T-helper 2 cell (primary cell): Measurements from ENCODE around the gene CNTNAP4.

Source experiments
- DNase-seq, 5 experiments: peaks; one replicate each; pipeline versions ENCODE4 v3.0.0 to v3.0.0-alpha.2; 2012 to 2022

The CNTNAP4 gene

DNA sequence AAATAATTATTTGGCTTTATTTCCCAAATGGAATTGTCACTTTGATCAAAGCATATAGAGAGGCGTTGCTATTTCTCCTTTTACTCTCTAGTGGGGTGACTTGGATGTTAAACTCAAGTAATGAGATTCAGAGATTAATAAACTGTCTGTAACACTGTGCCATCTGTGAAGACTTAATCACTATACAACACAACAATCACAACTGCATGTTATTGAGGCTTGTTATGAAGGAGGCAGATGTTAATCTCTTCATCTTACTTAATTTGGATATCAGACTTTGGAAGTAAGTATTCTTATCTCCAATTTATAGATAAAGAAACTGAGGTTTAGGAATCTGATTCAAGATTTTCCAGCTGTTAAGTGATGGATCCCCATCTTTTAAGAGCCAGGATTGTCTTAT lies 132.5 kb downstream of the CNTNAP4 start:
- no peak for DNase-seq

DNA sequence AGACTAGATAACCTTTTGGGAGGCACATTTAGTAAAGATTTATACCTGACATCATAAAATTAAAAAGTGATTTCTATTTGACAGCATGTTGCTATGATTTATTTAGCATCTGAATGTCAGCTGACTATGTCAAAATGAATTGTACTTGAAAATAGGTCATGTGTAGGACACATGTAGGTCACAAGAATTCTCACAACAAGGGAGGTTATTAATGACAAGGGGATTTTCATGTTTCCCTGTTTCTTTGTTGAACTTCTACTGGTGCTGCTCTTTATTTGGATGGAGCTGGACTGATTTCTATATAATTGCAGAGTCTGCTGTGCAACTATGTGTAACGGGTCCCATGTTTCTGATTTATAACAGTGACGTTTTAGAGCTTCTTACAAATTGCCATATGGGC lies 144.4 kb downstream of the CNTNAP4 start:
- DNase-seq: no peak

DNA sequence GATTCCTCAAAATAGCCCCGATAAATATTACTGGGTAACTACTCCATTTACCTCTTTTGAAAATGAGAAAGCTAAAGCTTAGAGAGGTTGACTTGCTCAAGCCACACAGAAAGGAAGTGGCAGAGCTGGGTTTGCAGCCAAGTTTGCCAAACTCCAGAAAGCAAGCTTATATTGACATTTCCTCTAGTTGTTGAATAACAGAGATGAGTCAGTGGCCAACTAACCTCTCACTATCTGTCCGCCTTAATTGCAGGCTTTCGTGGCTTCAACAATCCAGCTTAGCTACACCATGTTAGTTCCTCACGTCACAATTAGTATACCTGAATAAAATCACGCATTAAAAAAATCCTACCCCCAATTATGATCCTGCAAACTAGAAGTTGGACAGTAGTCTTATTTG lies 151.7 kb downstream of the CNTNAP4 start:
- no peak for DNase-seq

DNA sequence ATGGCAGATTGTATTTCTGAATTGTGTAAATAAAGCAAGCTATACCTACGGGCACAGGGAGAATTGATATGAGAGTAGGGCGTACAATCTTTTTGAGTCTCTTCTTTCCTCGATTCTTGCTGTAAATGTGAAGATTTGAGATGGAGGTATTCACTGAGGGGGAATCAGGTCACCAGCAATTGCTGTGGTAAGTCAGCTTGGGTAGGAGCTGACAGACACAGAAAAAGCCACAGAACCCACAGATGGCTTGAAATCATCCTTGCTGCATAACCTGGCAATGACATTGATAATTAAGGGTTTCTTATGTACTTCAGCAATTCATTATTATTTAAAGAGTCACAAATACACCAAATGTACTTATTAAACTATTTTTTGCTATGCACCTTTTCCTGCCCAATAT lies 164.2 kb downstream of the CNTNAP4 start:
- no peak for DNase-seq

DNA sequence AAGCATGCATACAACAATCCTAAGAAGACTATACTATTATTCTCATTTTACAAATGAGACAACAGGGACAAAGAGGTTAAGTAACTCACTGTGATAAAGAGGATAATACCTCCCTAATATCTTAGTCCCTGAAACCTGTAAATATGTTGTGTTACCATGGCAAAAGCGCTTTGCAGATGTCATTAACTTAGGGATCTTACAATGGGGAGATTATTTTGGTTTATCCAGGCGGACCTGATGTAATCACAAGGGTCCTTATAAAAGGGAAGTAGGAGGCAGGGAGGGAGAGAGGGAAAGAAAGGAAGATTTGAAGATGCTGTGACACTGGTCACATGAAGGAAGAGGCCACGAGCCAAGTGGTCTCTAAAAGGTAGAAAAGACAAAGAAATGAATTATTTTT lies 164.7 kb downstream of the CNTNAP4 start:
- no peak for DNase-seq

DNA sequence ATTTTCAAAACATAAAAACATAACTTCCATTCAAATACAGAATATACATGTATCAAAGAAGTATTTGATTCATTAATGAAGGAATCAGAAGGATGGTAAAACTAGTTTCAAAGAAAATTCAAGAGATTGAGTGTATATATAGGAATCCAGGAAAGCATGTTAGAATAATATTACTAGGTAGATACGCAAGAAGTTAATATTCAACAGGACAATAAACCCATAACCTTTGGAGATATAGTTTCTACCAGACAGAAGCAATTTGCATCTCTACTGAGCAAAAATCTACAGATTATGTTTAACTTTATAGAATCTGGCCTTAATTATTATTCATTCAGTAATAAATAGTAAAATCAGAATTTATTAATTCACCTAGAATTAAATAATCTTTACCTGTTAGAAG lies 166.8 kb downstream of the CNTNAP4 start:
- DNase-seq: no peak

DNA sequence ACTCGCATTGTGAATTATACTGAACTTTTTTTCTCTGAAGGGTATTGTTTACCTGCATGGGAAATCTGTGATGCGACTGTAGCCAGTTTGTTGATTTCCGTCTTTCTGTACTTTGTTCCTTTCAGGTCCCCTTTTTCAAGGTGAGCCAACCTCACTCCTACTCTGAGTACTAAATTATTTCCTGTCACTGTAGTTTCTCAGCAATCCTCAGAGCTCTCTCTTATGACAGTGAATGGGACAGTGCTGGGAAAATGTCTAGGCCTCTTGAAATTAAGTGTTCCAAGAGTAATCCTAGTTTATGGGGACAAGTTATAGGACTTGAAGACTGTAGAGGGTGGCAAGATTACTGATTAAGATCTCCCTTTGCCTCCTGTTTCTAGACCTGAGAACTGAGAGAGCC lies 167.6 kb downstream of the CNTNAP4 start:
- DNase-seq: no peak

DNA sequence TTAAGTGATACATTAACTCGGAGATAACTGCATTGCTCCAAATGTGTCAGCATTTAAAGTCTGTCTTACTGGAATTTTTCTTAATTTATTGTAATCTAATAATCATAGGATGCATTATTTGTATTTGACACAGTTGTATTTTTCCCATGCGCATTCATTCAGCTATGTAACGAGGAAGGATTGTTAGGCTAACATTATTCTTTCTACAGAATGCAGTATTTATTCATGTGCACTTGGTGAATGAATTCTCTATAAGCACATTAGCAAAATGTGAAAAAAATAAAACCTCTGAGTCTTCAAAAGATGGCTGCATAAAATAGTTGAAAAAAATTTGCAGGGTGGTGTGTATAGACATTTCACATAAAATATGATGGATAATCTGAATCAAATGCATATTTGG lies 168.6 kb downstream of the CNTNAP4 start:
- no peak for DNase-seq

DNA sequence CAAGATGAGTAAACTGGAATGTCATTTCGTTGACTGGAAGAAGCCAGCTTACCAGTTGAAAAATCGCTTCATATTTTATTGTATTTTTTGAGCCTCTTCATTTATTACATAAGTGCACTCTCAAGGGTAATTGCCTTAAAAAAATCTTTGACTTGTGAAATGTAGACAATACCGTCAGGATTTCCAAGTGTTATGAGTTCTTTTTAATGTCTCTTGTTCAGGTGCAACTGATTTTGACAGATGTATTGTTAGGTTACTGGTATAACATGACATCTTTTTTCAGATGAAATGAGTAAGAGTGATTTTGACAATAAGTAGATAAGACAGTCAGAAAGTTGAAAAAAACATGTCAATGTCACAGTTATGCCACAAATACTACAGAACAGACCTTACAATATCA lies 169.1 kb downstream of the CNTNAP4 start:
- DNase-seq: no peak

DNA sequence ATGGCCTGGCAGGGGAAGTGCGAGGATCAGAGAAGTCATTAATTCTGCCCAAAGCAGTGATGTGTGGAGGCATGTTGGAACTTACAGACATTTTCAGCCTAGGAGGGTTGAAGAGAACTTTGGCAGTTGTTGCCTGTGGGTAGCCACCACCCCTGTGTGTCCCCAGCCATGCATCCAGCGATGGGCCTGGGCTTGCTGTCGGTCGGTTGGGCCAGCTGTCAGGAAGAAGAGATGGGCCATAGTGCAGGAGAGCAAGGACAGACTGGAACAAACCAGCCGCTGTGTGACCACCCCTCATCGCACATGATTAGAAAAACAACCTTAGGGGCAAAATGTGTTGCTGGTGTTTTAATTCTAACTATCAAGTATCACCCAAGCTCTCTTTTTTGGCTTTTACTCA lies 173.7 kb downstream of the CNTNAP4 start:
- no peak for DNase-seq

DNA sequence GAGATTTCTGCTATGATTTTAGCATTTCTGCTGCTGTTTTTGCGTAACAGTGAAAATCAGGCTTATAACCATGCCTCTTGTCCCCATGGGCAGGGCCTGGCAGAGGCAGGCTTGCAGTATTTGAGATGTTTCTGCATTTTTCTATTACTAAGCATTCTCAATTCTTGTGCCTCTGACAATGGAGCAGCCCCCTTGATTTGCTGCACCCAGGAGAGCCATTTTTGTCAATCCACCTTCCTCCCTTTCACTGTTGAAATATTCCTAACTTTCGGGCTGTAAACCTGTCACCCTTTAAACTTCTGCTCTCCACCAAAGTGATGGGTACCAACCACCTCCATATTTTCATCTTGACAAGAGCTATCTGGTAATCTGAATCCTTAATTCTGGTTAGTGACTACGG lies 178.1 kb downstream of the CNTNAP4 start:
- no peak for DNase-seq

DNA sequence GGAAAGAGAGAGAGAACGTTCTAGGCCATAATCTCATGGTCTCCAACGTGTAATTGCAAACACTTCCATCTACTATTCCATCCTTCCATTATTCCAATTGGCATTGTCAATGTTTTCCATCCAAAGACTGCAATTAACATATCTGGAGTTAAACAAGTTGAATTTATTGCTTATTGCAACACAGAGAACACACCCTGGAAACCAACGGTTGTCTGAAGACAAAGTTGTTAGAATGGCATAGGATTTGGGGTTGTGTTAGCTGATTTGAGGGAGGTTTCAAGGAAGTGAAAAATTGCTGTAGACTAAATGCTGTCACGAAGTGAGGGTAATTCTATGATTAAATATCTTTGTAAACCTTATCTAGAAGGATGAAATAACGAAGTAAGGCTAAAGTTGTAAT lies 178.8 kb downstream of the CNTNAP4 start:
- no peak for DNase-seq

DNA sequence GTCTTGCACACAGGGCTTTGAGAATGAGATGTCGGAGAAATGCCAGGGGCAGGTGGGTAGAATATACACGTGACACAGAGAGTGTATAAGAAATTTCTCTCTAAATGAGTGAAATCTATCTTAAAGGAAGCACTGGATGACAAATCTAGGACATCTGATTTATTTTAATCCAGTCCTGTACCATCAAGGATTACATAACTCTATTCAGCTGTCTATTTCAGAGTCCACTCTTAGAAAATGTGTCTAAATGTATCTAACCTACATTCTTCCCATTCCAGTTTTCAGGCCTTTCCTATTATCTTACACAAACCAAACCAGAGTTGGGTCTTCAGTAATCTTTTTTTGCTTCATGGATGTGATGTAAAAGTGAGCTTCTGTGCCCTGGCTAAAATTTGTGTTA lies 181.9 kb downstream of the CNTNAP4 start:
- DNase-seq: no peak

DNA sequence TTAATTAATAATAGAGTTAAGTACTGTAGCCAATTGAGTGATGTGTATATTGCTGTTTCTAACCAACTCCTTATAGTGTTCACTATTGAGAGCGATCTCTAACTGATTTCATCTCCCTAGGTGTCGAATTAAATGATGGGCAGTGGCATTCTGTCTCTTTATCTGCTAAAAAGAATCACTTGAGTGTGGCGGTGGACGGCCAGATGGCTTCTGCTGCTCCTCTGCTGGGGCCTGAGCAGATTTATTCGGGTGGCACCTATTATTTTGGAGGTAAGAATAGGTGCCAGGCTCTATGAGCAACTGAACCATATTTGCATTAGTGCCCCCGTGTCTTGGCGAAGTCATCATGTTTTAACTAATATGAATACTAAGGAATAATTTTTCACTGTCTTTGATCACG lies 184.6 kb downstream of the CNTNAP4 start:
- no peak for DNase-seq

DNA sequence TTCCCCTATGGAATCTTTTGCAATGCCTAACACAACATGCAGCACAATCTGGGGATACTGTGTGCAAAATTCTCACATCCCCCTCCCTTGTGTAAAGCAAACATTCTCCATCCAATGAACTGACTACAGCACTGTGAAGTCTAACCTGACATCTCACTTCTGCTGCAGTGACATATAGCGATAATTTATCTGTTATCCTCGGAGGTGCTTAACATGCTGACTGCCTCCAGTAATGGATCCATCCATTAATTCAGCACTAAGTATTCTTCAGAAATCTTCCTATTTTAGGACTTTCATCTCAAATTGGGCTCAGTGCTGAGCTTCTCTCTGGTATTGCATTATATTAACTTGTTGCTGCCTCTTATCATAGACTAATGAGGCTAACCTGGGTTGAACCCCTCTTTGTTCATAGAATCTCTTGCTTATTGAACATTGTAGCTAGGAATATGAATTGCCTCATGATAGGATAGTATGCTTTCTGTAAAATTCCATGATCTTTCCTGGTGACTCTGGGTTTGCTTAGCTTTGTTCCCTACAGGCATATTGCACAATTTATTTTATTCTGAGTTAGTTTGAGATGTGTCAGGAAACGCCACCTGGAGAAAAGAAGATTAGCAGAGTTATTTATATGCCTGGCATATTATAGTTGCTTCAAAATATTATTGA lies 187.9 kb downstream of the CNTNAP4 start:
- DNase-seq: no peak

DNA sequence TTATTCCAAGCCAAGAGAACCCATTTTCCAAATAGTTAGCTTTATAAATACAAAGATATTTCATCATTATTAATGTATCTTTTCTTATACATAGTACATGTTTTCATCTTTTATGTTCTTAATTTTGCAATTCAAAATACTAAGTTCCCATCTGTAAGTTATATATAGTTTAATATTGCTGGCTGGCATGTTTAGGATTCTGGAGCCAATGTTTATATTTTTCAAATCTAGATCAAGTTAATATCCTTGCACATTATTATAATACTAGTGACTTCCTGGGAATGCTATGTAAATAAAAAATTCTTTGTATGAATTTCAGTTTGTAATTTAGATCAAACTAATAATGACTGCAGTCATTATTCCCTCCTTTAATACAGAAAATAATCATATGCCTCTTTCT lies 189.7 kb downstream of the CNTNAP4 start:
- no peak for DNase-seq

DNA sequence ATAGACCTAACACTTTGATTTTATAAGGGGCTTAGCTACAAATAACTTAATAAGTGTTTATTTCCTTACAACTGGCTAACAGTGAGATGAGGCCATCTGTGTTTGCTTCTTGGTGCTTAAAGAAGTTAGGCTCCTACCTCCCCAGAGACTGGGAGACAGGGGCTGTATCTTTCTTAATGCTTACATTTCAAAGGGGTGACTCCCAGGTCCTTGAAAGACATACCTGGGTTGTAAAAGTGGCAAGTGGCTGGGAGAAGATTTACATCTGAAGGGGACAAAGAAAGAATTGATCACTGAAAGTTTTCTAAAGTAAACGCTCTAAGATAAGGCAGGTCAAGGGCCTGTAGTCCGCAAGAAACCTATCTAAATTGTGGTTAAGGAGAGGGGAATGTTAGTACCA lies 196.8 kb downstream of the CNTNAP4 start:
- DNase-seq: no peak

DNA sequence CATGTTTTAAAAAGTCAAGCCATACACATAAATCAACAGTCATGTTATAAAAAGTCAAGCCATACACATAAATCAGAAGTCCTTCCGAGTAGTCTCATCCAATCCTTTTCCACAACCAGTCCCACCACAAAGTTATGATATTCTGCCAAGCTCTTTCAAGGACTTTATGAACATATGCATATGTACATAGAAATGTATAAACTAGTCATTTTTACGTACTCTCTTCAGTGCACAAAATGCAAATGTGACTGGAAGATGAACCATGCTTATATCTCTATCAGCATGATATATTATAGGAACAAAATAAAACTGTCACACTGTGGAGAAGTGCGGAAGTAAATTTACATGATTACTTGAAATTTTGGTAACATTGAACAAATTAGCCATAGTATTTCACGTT lies 200.9 kb downstream of the CNTNAP4 start:
- DNase-seq: no peak

DNA sequence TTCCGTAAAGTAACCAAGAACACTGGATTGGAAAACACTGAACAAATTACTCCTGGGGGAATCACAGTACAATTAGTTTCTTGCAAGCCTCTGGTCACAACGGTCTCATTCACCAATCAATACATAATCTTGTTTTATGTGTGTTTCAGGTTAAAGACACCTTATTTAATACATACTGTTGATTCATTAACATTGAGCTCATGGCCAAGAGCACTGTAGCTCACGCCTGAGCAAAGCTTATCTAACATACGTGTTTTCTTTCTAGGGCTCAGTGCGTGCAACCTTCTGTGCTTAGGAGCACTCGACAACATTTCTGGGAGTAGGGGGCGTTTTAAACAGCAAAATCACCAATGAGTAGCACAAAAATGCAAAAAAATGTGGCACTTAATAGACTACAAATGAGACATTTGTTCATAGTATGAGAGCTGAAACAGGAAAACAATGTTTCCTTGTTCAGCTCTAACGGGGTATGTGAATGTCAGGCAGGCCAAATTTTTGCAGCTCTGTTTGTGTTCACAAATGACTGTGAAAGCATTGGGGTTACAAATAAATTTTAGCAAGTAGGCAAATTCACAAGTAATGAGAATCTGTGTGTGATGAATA lies 206.2 kb downstream of the CNTNAP4 start:
- DNase-seq: no peak

DNA sequence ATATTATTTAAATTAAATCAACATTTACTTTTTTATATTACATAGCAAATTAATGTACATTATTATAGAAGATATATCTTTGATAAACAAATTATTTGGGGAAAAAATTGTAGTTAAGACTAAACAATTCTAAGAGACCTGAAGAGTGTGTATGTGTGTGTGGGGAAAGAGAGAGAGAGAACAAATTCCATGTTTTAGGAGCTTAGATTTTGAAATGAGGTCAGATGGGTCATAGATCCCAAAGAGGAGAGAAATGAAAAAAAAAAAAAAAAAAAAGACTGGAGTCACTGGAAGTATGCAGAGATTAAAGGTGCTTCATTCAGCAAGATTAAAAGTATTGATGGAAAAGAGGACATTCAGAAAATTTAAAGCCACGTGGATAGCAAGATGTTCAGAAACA lies 206.8 kb downstream of the CNTNAP4 start:
- DNase-seq: no peak

DNA sequence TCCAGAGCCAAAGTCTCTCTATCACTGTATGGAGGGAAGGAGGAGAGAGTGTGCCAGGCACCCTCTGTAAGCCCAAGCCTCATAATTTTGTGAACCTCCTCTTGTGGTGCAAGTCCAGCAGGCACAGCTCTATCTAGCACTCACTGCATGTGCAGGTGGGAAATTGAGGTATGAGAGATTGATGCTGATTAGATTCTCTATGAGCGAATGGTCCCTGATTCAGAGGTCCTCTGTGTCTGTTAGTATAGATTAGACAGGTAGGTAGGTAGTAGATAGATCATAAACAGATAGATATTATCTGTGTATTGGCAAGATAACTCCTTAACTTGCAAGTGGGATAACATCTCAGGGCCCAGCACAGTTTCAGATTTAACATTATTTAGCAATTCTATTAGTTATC lies 209.5 kb downstream of the CNTNAP4 start:
- no peak for DNase-seq

DNA sequence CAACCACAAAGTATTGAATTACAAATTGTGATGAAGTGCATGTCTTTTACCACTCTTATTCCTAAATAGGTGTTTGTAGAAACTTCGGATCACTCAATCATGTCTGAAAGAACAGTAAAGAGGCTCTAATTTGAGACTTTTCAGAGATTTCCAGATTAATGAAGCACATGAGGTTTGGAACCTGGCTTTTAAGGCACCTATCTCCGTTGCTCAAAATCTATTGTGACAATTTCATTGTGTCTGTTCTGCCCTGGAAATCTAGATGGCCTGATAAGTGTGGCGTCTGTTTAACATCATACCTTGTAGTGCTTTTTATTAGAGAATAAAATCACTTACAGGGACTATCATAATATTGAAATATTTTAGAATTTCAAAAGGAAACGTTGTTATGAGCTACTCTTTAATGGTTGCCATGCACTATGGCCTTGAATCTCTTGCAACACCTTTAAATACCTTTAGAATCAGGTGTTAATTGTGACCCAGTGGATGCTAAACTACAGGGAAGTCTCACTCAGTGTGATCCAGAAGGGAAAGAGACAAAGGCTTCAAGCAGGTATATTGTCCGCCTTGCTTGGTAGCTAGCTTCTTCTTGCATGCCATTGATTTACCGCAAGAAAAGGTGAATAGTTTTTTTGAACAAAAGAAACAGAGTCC lies 210.3 kb downstream of the CNTNAP4 start:
- no peak for DNase-seq

DNA sequence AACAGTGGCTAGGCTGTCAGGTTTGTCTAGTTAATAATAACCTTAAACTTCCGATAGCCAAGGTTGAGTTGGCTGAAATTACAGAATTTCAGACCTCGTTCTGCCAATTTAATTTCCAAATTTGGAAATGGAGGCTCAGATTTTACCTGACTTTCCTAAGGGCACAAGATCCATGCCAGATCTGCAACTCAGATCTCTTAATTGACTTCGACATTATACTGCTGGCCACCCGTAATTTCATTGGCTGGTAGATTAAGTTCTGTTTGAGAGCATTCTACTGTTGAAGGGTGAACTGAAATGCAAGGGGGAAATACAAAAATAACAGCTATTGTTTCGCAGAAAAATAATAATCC lies 210.8 kb downstream of the CNTNAP4 start:
- DNase-seq: no peak

DNA sequence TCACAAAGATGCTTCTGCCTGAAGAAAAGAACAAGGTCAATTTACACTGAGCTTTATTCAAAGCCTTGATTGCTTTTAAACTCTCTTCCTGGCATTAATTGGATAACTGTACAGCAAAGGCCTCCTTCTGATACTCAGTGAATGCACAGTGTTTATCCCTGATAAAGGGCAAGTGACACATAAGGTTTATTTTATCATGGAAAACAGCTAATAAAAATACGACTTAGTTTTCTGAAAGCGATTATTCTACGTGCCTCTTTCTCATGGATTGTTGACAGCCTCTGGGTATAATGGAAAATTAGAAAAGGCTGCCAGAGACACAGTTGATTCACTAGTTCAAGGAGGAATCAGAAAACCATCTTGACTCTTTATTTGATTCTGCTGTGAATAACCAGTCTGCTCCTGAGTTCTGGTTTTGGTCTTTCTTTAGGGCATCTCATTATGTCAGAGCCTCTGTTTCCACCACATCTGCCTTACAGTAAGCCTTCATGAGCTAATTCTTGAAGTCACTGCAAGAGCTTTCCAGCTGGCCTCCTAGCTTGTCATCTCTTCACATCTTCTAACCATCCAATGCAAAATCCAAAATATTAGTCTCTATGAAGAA lies 212.9 kb downstream of the CNTNAP4 start:
- no peak for DNase-seq
